Right lobe of liver (tissue), 6 donors: ENCODE results near the gene KIRREL3. TPM values are rescaled to one million over a fixed set of nuclear protein-coding genes. Genes with fewer than 3 reads are reported as not detected.

Experiments used
- ATAC-seq, 4 donors: fragments of 200-7000 bp; cut with Tn5 transposase; one replicate each; pipeline ENCODE4 v1.9.1; 2020; ENCODE audit warnings: mild to moderate bottlenecking in 4 of 4, moderate library complexity in 4 of 4
- DNase-seq, 3 donors: peaks; one replicate each; pipeline ENCODE4 v3.0.0-alpha.2; 2020
- H3K27ac ChIP-seq, 3 donors: fragments of 200-600 bp; one replicate each; pipeline ENCODE4 v1.8.0; 2022
- H3K27me3 ChIP-seq, 2 donors: fragments of 200-600 bp; one replicate each; pipeline ENCODE4 v1.8.0; 2022
- H3K36me3 ChIP-seq, 4 donors: fragments of 200-600 bp; sonication (generic) in 1 of 4; one replicate each; pipeline versions ENCODE4 v1.5.1 to v1.8.0; 2017 to 2022; ENCODE audit warnings: control low read depth in 1 of 4
- H3K4me1 ChIP-seq, 4 donors: fragments of 200-600 bp; sonication (generic) in 1 of 4; one replicate each; pipeline versions ENCODE4 v1.5.1 to v1.8.0; 2017 to 2022; ENCODE audit warnings: control low read depth in 1 of 4
- H3K4me3 ChIP-seq, 3 donors: fragments of 200-600 bp; one replicate each; pipeline ENCODE4 v1.8.0; 2022
- H3K9me3 ChIP-seq, 4 donors: fragments of 200-600 bp; sonication (generic) in 1 of 4; one replicate each; pipeline versions ENCODE4 v1.5.1 to v1.8.0; 2017 to 2022; ENCODE audit warnings: control low read depth in 1 of 4
- POLR2A ChIP-seq: fragments of 450-650 bp; IDR thresholded peaks from one replicate; pipeline ENCODE4 v1.6.1; 2017; ENCODE audit warnings: antibody characterized with exemption, mild to moderate bottlenecking
- WGBS: methylation state at CpG from one replicate; pipeline ENCODE4 v1.1.6; 2018; ENCODE audit warnings: low coverage, low lambda C conversion rate; ENCODE audit not compliant: insufficient coverage; ENCODE audit errors: missing lambda C conversion rate; 5-methylcytosine and 5-hydroxymethylcytosine counted together
- intact Hi-C, 2 donors: fragments of 100-400 bp; cut with DNase I; formaldehyde crosslinking; loops; one replicate each; pipeline versions ENCODE4 v1.11.2 to v1.14.1; 2022
- total RNA-seq, 6 experiments: library from RNA; depleted of rRNA in 2 of 6; stranded (reverse); fragments of >200 nt in 2 of 6; fragmentation: NEBNext Ultra II Directional in 3 of 6; extraction: Animal tissue kit (Norgen Biotek cat#: 25700) in 3 of 6; gene quantifications; one replicate each; pipeline versions ENCODE4 v1.1.0 to v1.2.4, GENCODE V29; 2016 to 2023
- TF ChIP-seq, protein P1 (sequence below), 4 donors: fragments of 200-600 bp in 3 of 4; fragments of 450-650 bp in 1 of 4; IDR thresholded peaks; one replicate each; pipeline versions ENCODE4 v1.5.1 to v1.8.0; 2016 to 2022; ENCODE audit warnings: antibody characterized with exemption in 4 of 4, mild to moderate bottlenecking in 2 of 4
- donor health status: DM: no; HTN: yes; CAD: no.
- donor health status: DM: no; HTN: no; CAD: no.
- donor health status: DM: no; HTN: no; CAD: no.
- donor health status: DM: no; HTN: yes; CAD: no.
- donor health status: DM: no; HTN: yes; CAD: no.

Gene KIRREL3
- total RNA-seq, 6 experiments from 2014 or later, result not detected

- Histone ChIP-seq H3K9me3 (no peaks in the 10 kb centered on the region), H3K4me3 (no peak overlapping the region), H3K27me3 (no peaks in the 10 kb centered on the region), H3K27ac (no peak overlapping the region), H3K4me1 (no peaks in the 10 kb centered on the region), H3K36me3 (no peaks in the 10 kb centered on the region)
- WGBS, result 11% methylated on average over 6 of the region's 6 CpGs
- ATAC-seq, result peak in 1 of 4 donors; percentile 35
- no peak for DNase-seq
- intact Hi-C loops, result no loop called here
- TF ChIP-seq, protein P1, sequence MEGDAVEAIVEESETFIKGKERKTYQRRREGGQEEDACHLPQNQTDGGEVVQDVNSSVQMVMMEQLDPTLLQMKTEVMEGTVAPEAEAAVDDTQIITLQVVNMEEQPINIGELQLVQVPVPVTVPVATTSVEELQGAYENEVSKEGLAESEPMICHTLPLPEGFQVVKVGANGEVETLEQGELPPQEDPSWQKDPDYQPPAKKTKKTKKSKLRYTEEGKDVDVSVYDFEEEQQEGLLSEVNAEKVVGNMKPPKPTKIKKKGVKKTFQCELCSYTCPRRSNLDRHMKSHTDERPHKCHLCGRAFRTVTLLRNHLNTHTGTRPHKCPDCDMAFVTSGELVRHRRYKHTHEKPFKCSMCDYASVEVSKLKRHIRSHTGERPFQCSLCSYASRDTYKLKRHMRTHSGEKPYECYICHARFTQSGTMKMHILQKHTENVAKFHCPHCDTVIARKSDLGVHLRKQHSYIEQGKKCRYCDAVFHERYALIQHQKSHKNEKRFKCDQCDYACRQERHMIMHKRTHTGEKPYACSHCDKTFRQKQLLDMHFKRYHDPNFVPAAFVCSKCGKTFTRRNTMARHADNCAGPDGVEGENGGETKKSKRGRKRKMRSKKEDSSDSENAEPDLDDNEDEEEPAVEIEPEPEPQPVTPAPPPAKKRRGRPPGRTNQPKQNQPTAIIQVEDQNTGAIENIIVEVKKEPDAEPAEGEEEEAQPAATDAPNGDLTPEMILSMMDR (IDR thresholded peaks at IDR 0.05), result no peak
- no peak for TF ChIP-seq POLR2A
Measured at GRCh38 chr11:126816645-126817044, 183.9 kb downstream of the KIRREL3 start.

- ATAC-seq, result no peak
- H3K27ac ChIP-seq, result no peak overlapping the region
- WGBS, result 65% methylated on average over 4 of the region's 4 CpGs
- DNase-seq, result no peak
- TF ChIP-seq, protein P1 (IDR thresholded peaks at IDR 0.05), result no peak
- no peak for TF ChIP-seq POLR2A
- H3K27me3 ChIP-seq, result no peaks in the 10 kb centered on the region
- H3K9me3 ChIP-seq, result no peaks in the 10 kb centered on the region
- intact Hi-C loops, result no loop called here
- no peaks in the 10 kb centered on the region for H3K4me1 ChIP-seq
- no peak overlapping the region for H3K4me3 ChIP-seq
- no peaks in the 10 kb centered on the region for H3K36me3 ChIP-seq
Measured at GRCh38 chr11:126815111-126815510, 185.5 kb downstream of the KIRREL3 start.

- Histone ChIP-seq H3K36me3 (no peaks in the 10 kb centered on the region), H3K27me3 (no peaks in the 10 kb centered on the region), H3K9me3 (no peaks in the 10 kb centered on the region), H3K4me1 (no peaks in the 10 kb centered on the region), H3K27ac (no peak overlapping the region), H3K4me3 (no peak overlapping the region)
- TF ChIP-seq, protein P1 (IDR thresholded peaks at IDR 0.05), result no peak
- TF ChIP-seq POLR2A, result no peak
- DNase-seq, result no peak
- 63% methylated on average over 2 of the region's 7 CpGs for WGBS
- ATAC-seq, result no peak
- intact Hi-C loops, result no loop called here
Measured at GRCh38 chr11:126810776-126811175, 189.8 kb downstream of the KIRREL3 start.

DNA sequence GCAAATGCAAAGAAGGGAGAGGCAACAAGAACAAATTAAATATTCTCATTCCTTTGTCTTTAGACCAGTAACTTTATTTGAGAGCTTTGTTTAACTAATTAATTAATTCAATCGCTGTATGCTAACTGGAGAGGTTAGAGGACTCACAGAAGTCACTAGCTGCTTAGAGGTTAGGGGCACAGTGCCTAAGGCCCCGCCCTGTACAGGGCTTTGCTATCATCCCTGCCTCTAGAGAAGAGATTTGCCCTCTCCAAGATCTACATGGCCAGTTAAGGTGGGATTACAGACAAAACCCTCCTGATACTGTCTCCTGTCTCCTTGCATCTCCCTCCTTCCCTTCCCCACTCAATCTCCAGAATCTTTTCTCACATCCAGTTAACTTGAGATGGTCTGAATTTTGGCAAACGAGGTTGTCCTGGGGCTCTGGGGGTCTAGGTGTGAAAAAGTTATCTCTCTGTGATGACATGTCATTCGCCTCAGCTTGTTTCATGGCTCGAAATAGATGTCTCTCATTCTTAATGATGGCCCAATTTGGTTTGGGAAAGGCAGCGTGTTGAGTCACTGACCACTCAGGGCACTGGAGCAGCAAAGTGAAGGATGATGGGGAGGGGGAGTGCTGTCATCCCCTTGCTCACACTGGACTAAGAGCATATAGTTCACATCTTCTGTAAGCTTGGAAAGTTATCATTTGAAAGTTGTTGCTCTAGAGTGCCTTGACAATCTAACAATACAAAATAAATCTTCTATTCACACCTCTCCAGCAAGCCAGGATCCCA, 190.9 kb downstream of the KIRREL3 start:
- H3K27me3 ChIP-seq, result no peaks in the 10 kb centered on the region
- ATAC-seq (no peak), DNase-seq (no peak)
- H3K27ac ChIP-seq, result no peak overlapping the region
- H3K4me1 ChIP-seq, result no peaks in the 10 kb centered on the region
- WGBS, result 56% methylated on average over 6 of the region's 6 CpGs
- intact Hi-C loops, result no loop called here
- no peaks in the 10 kb centered on the region for H3K36me3 ChIP-seq
- H3K9me3 ChIP-seq, result no peaks in the 10 kb centered on the region
- H3K4me3 ChIP-seq, result no peak overlapping the region
- TF ChIP-seq POLR2A, result no peak
- TF ChIP-seq, protein P1 (IDR thresholded peaks at IDR 0.05), result no peak
